Measurements from ENCODE around the gene MMP17.

MMP17 gene

DNA sequence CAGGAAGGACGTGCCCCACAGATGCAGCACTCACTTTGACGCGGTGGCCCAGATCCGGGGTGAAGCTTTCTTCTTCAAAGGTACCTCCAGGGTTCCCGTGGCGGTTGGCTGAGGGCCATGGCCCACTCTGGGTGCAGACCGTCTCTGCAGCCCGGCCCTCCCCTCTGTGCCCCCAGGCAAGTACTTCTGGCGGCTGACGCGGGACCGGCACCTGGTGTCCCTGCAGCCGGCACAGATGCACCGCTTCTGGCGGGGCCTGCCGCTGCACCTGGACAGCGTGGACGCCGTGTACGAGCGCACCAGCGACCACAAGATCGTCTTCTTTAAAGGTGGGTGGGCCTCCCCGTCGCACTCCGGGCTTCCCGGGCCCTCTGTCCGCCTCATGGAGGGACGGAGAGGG, 16.9 kb downstream of the MMP17 start:
- in situ Hi-C loops (cut with HindIII; ENCODE audit: low sequenced_read_pairs): loop anchor here (5.0 kb wide), 1 partner anchor 142 kb away; no protein-coding TSS in a partner anchor

DNA sequence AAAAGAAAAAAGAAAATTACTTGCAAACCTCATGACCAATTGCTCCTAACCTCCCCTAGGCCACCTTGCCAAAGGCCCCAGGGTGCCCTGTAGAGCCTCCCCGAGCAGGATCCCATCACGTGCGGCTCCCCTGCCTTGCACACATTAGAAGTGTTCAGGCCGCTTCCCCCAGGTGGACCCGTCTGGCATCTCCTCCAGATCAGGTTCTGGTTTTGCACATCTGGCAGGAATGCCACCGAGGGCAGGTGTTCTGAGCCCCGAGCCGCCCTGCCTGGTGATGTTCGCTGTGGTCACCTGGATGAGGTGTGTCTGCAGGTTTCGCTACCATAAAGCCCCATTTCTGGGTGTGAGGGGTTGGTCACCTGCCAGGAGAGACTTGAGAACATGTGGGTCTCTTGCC, 19.3 kb downstream of the MMP17 start:
- in situ Hi-C loops (cut with HindIII; ENCODE audit: low sequenced_read_pairs): loop anchor here (5.0 kb wide), 1 partner anchor 140 kb away; no protein-coding TSS in a partner anchor

- in situ Hi-C loops (cut with HindIII; ENCODE audit: low sequenced_read_pairs): loop anchor here (5.0 kb wide), 1 partner anchor 139 kb away; no protein-coding TSS in a partner anchor
Measured at GRCh38 chr12:131848753-131849152, 20.6 kb downstream of the MMP17 start.

DNA sequence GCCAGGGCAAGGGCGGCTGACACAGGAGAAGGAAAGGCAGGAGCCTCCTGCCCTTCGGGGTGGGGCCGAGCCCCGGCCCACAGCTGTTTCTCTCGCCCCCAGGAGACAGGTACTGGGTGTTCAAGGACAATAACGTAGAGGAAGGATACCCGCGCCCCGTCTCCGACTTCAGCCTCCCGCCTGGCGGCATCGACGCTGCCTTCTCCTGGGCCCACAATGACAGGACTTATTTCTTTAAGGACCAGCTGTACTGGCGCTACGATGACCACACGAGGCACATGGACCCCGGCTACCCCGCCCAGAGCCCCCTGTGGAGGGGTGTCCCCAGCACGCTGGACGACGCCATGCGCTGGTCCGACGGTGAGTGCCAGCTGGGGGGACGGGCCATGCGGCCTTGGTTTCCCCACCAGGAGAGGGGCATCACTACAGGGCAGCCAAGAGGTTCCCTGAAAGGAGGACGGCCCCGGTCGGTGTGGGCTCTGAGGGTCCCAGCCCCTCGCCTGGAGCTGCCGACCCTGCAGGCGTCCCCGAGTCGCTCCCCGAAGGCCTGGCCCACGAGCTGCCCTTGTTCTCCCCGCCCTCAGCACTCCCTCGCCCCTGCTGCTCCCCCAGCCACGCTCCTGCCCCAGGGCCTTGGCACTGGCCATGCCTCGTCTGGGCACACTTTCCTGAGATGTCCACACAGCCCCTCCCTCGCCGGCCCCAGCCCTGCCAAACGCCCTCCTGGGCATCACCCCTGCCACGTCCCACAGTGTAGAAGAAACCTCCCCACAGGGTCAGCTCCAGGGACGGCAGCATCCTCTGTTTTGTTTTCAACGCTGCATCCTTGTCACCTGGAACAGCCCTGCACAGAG, 21.7 kb downstream of the MMP17 start:
- in situ Hi-C loops (cut with HindIII; ENCODE audit: low sequenced_read_pairs): loop anchor here (5.0 kb wide), 1 partner anchor 137 kb away; no protein-coding TSS in a partner anchor

- in situ Hi-C loops (cut with HindIII; ENCODE audit: low sequenced_read_pairs): no loop called here
Measured at GRCh38 chr12:131850856-131851559, 22.8 kb downstream of the MMP17 start.

DNA sequence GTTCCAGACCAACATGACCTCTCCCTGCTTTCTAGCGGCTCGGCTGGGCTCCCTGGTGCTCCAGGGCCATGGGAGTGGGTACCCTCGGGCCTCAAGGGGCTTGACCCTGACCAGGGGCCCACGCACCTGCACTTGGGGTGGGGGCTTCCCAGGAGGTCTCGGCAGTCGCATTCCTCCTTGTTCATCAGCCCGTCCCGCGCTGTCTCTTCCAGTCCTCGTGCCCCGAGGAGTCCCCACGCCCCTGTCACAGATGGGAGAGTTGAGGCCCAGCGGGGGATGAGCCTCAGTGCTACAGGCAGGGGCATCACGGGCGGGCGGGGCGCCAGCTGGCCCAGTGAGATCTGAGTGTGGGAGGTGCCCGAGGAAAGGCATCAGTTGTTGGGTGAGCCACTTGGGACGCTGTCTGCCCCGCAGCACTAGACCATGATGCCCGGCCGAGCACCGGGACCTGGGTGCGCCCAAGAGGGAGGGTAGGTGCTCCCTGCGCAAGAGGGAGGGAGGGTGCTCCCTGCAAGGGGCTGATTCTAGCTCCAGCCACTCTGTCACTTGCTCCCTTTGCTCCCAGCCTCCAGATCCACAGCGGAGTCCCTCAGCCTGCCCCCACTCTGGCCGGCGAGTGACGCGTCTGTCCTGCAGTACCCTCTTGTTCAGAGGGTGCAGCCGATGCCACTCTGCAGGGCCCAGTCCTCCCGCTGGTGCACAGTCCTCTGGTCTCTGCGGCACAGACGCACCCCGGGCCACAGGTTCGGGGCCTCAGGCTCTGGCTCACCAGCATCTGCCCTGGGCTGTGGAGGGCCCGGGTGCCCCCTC, 23.8 kb downstream of the MMP17 start:
- in situ Hi-C loops (cut with HindIII; ENCODE audit: low sequenced_read_pairs): no loop called here

- in situ Hi-C loops (cut with HindIII; ENCODE audit: low sequenced_read_pairs): no loop called here
Measured at GRCh38 chr12:131852551-131853299, 24.5 kb downstream of the MMP17 start.

GRCh38 chr12:131853832-131854797, 25.9 kb downstream of the MMP17 start:
- in situ Hi-C loops (cut with HindIII; ENCODE audit: low sequenced_read_pairs): no loop called here

DNA sequence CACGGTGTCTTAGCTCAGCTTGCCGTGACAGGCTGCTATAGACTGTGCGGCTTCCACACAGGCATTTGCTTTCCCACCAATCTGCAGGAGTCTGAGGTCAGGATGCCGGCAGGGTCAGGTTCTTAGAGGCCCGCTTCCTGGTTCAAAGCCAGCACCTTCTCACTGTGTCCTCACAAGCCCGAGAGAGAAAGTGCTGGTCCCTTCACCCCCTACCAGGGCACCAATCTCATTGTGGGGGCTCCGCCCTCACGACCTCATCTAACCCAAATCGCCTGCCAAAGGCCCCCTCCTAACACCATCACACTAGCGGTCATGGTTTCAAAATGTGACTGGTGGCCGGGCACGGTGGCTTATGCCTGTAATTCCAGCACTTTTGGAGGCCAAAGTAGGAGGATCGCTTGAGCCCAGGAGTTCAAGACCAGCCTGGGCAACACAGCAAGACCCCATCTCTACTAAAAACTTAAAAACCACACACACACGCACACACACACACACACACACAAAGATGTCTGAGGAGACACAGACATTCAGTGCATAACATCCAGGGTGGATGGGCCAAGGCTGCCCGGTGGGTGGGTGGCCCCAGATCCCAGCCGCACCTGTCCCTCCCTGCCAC, 26.8 kb downstream of the MMP17 start:
- in situ Hi-C loops (cut with HindIII; ENCODE audit: low sequenced_read_pairs): no loop called here

- in situ Hi-C loops (cut with HindIII; ENCODE audit: low sequenced_read_pairs): no loop called here
Measured at GRCh38 chr12:131855521-131856142, 27.4 kb downstream of the MMP17 start.

GRCh38 chr12:131856366-131857097, 28.3 kb downstream of the MMP17 start:
- in situ Hi-C loops (cut with HindIII; ENCODE audit: low sequenced_read_pairs): no loop called here

DNA sequence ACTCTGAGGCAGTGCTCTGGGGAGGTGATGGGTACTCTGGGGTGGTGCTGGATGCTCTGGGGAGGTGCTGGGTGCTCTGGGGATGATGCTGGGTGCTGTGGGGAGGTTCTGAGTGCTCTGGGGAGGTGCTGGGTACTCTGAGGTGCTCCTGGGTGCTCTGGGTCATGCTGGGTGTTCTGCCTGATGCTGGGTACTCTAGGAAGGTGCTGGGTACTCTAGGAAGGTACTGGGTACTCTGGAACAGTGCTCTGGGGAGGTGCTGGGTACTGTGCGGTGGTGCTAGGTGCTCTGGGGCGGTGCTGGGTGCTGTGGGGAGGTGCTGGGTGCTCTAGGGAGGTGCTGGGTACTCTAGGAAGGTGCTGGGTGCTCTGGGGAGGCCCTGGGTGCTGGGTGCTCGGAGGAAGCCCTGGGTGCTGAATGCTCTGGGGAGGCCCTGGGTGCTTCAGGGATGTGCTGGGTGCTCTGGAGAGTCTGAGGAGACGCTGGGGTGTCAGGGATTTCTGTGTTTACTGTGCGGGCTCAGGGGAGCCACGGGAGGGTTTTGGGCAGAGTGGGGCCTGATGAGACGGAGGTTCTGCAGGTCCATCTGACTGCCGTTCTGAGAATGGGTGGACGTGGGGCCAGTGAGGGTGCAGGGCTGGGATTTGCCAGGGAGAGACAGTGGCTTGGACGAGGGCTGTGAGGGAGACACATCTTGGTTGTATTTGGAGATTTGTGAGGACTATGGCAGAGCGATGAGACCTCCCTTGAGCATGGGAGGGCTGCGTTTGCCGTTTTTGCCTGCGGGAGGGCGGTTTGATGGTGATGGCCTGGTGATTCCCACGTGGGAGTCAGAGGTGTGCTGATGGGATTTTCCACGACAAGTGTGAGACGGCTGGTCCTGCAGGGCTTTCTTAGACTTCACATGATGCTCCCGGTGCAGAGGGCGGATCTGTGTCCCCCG, 30.0 kb downstream of the MMP17 start:
- in situ Hi-C loops (cut with HindIII; ENCODE audit: low sequenced_read_pairs): no loop called here

GRCh38 chr12:131860472-131861260, 32.5 kb downstream of the MMP17 start:
- in situ Hi-C loops (cut with HindIII; ENCODE audit: low sequenced_read_pairs): no loop called here

- in situ Hi-C loops (cut with HindIII; ENCODE audit: low sequenced_read_pairs): no loop called here
Measured at GRCh38 chr12:131861261-131862083, 33.3 kb downstream of the MMP17 start.

DNA sequence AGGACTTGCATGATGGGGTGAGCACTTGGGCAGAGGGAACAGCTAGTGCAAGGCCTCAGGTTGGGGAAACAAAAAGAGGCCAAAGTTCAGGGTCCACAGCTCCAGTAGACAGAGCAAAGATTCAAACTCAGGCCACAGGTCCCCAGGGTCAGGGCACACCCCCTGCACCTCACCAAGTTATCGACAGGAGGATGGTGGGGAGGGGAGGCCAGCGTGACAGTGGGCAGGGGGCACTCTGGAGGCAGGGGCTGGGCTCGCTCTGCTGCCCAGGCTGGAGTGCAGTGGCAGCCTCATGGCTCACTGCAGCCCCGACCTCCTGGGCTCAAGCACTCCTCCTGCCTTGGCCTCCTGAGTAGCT, 33.9 kb downstream of the MMP17 start:
- in situ Hi-C loops (cut with HindIII; ENCODE audit: low sequenced_read_pairs): no loop called here
